Measurements from ENCODE around the gene C1orf35.

Gene C1orf35

GRCh38 chr1:228093050-228093906 is 9.8 kb downstream of the C1orf35 start:
- DNase-seq = no peak

- DNase-seq = no peak
Measured at GRCh38 chr1:228092342-228093049, 10.6 kb downstream of the C1orf35 start.

GRCh38 chr1:228091084-228091483 is 12.0 kb downstream of the C1orf35 start:
- no peak for DNase-seq

- no peak for DNase-seq
Measured at GRCh38 chr1:228090613-228091081, 12.5 kb downstream of the C1orf35 start.

GRCh38 chr1:228089519-228090380 is 13.4 kb downstream of the C1orf35 start:
- no peak for DNase-seq

- DNase-seq = no peak
Measured at GRCh38 chr1:228088586-228089498, 14.3 kb downstream of the C1orf35 start.

GRCh38 chr1:228087771-228088251 is 15.3 kb downstream of the C1orf35 start:
- DNase-seq = no peak

GRCh38 chr1:228085287-228085951 is 17.7 kb downstream of the C1orf35 start:
- DNase-seq = no peak

- no peak for DNase-seq
Measured at GRCh38 chr1:228084797-228085196, 18.3 kb downstream of the C1orf35 start.

GRCh38 chr1:228084325-228084724 is 18.8 kb downstream of the C1orf35 start:
- no peak for DNase-seq

- DNase-seq = no peak
Measured at GRCh38 chr1:228083871-228084278, 19.2 kb downstream of the C1orf35 start.

GRCh38 chr1:228082918-228083870 is 19.9 kb downstream of the C1orf35 start:
- peak; percentile 30 for DNase-seq

GRCh38 chr1:228082214-228082917 is 20.8 kb downstream of the C1orf35 start, which contains the start of gene ARF1:
Gene ARF1 (plus strand): TSS chr1:228082708. CDS start chr1:228097115, 14,407 bp downstream.
- peak; percentile 89 for DNase-seq

GRCh38 chr1:228081578-228082213 is 21.4 kb downstream of the C1orf35 start:
- no peak for DNase-seq

GRCh38 chr1:228081144-228081543 is 22.0 kb downstream of the C1orf35 start:
- DNase-seq = no peak

GRCh38 chr1:228079601-228080263 is 23.4 kb downstream of the C1orf35 start:
- no peak for DNase-seq

GRCh38 chr1:228079013-228079412 is 24.1 kb downstream of the C1orf35 start:
- no peak for DNase-seq
